ENCODE results near the gene PLA1A.
"Not testable (repeated sequence)": the region's sequence is repeated elsewhere in the genome, so short reads cannot be mapped to it uniquely, and the experiment has no call there.

The PLA1A gene, protein sequence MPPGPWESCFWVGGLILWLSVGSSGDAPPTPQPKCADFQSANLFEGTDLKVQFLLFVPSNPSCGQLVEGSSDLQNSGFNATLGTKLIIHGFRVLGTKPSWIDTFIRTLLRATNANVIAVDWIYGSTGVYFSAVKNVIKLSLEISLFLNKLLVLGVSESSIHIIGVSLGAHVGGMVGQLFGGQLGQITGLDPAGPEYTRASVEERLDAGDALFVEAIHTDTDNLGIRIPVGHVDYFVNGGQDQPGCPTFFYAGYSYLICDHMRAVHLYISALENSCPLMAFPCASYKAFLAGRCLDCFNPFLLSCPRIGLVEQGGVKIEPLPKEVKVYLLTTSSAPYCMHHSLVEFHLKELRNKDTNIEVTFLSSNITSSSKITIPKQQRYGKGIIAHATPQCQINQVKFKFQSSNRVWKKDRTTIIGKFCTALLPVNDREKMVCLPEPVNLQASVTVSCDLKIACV

DNA sequence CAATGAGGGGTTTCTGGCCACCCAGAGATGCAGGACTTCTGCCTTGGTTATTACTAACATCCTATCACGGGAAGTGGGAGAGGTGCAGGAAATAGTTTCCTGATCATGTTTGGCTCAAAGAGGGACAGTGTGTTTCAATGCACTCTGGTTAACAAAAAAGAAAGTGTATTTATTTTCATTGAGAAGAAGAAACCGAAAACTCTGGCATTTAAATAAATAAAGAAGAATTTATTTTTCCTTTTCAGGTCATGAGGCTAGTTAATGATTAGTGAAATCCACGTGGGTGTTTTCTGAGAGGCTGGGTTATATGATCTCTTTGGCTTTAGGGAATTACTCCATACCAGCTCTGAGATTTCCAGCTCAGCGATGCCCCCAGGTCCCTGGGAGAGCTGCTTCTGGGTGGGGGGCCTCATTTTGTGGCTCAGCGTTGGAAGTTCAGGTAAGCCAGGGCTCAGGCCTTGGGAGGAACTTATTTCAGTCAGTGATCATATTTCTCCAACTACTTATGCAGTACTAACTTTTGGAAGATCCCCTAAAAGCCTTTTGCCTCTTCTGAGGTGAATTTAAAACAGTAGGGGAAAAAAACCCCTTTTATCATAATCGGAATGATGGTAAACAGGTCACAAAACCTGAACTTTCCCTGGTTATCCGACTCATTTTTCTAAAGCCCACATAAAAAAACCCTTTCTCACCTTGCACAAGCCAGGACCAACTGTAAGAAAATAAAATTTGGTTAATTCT lies at the start of gene PLA1A:
PLA1A (plus strand) TSS at position 338 of the 741 bp plus-strand sequence; CDS start at position 367, 29 bp downstream.
- no peak for DNase-seq (ENCODE audit: low read depth in 3 of 3, low spot score in 1 of 3)

DNA sequence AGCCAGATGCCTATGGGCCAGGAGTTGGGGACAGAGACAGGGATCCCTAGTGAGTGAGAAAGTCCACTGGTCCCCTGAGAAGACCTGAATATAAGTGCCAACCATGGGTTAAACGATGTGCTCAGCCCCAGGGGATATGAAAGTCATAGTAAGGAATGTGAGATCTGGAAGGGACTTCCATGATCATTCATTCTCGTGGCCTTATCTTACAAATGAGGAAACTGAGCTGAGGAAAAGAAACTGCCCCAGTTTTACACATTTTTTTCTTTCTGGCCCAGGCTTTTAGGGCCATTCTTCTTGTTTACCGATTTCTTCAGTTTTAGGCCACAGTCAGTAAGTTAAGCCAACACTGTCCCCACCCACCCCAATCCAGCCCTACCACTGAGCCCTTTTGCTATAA lies 49.3 kb upstream of the PLA1A start:
- no peak for DNase-seq (ENCODE audit: low read depth in 3 of 3, low spot score in 1 of 3)

DNA sequence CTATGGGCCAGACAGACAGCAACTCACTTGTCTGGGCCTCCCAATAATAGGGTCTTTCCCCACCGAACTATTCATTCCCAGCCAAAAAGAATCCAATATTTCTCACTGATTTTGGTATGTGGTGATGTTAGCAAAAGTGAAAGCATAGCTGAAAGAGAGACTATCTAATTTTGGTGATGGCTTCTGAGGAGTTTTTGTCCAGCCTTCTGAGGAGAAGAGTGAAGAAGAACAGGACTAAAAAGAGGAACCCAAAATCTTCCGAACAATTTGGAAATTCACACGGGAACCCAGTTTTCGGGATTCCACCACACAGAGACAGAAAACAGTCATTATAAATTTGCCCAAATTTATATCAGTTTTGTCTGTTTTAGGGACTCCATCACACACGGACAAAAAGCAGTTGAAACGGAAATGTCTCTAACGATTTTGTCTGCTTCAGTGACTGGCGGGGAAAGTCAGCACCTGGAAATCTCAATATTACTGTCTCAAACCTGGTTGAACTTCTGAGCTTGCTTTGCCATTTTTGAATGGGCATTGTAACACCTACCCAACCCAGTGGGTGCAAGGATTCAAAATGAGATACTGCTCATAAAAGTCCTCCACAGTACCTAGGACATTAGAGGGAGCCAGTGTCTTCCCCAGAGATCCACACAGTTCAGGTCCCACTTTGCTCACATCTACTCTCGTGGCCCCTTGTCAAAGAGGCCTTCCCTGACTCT lies 47.3 kb upstream of the PLA1A start:
- DNase-seq (ENCODE audit: low read depth in 3 of 3, low spot score in 1 of 3) = no peak

DNA sequence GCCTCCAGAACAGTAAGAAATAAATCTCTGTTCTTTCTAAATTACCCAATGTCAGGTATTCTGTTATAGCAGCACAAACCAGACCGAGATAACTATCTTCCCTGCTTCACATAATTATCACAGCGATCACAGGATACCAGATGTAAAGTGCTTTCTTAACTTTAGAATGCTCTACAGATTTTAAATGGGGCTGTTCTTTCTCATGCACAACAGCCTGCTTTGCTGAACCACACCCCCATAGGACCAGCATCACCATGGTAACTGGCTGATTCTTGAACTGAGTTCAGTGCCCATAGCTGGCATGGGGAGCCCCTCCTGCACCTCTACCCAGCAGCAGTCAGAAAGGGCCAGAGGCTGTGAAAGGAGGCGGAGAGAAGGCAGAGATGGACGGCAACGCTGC lies 46.1 kb upstream of the PLA1A start:
- no peak for DNase-seq (ENCODE audit: low read depth in 3 of 3, low spot score in 1 of 3)

DNA sequence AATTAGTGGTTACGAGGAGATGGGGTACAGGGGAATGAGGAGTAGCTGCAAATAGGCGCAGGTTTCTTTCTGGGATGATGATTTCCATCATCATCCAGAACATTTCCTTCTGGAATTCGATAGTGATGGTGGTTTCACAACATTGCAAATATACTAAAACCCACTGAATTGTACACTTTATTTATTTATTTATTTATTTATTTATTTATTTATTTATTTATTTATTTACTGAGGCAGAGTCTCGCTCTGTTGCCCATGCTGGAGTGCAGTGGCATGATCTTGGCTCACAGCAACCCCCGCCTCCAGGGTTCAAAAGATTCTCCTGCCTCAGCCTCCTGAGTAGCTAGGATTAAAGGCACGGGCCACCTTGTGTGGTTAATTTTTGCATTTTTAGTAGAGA lies 44.8 kb upstream of the PLA1A start:
- DNase-seq (ENCODE audit: low read depth in 3 of 3, low spot score in 1 of 3) = not testable (repeated sequence)

DNA sequence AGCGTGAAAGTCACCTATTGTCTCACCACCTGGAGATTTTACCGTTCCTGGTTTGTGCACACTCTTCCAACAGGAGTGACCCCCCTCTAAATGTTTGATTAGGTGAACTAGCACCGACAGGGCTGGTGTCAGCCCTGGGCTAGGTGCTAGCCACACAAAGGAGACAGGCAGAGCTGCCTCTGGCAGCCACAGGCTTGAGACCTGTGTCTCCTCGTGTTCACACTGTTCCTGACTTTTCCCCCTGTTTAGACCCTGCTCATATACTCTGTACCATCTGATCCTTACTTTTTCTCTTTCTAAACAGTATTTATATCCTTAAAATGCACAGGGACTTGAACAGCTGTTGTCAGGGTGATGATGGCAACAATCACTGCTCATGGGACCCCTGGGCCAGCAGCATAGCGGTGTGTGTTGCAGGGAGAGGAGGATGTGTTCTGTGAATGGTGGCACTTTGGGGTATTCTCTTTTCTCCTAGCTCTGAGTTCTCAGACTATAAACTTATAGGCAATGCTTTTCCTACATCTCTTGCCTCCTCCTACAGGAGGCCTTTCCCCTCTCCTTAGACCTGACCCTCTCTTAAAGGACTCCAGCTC lies 43.8 kb upstream of the PLA1A start:
- no peak for DNase-seq (ENCODE audit: low read depth in 3 of 3, low spot score in 1 of 3)

DNA sequence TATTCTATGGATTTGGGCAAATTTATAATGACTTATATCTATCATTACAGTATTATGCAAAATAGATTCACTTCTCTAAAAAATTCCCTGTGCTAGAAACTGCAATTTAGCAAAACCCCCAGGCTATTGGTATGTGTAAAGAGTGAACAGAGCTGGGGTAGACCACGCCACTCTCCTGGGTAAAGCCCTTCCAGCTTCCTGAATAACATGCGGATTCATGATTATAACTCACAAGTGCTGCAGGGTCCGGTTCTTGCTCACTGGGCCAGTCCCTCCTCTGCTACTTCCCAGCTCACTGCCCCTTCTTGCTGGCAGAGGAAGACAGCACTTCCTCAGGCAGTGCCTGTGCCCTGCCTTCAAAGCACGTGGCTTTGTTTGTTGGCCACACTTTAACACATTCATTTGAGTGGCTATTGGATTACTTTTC lies 42.4 kb upstream of the PLA1A start:
- no peak for DNase-seq (ENCODE audit: low read depth in 3 of 3, low spot score in 1 of 3)

DNA sequence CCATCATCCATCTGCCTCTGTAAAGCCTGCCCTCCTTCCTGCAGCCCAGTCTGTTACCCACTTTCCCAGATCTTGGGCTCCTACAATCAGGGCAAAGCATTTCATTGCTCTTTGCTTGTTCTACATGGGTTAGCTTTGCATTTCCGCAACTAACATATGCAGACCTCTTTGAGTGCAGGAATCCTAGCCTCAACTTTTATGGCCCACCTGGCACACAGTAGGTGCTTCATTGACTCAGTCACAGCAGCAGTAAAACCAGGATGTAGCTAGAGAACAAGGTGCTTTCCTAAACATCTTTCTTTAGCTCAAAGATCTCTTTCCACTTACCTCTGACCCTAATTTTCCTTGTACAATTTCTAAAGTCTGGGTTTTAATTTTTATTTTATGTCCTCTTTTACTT lies 41.8 kb upstream of the PLA1A start:
- DNase-seq (ENCODE audit: low read depth in 3 of 3, low spot score in 1 of 3) = no peak

DNA sequence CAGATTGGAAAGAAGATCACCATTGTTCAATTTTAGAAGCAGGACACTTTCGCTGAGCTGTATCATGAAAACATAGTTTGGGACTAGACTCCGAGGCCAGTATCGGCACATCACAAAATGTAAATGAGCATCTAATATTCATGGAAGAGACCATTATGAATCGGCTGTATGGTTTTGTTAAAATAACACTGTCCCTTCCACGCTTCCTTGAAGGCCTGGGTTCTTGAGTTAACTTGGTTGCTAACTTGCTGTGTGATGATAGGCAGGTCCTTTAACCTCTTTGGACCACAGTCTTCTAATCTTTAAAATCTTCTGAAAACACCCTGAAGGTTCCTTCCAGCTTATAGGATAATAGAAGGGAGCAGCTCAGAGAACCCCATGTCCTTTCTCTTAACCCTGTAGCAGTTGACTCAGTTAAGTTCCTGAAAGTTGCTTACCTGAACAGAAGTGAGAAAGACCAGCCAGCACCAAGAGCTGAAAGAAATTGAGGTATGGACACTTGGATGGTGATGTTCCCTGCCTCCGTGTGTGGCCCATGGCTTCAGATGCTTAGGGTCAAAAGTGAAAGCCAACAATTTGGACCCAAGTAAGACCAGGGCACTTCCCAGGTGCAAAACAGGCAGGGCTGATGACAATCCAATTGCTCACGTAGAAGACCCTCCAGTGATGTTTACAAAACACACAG lies 40.4 kb upstream of the PLA1A start:
- no peak for DNase-seq (ENCODE audit: low read depth in 3 of 3, low spot score in 1 of 3)

DNA sequence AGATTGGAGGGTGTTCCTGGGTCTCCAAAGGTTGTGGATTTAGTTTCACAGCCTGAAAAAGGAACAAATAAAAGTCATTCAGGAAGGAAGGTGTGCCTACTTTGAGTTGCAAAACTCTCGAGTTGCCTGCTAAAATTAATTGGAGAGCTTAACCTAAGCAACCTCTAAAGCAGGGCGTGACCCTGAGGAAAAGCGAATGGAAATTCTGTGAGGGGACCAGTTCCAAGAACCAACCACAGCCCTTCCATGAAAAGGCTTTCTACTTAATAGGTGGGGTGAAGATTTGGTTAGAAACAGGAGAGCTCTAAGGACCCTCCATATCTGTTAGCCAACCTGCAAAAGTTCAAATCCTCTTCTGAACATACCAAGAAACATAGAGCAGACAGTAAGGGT lies 39.8 kb upstream of the PLA1A start:
- no peak for DNase-seq (ENCODE audit: low read depth in 3 of 3, low spot score in 1 of 3)

DNA sequence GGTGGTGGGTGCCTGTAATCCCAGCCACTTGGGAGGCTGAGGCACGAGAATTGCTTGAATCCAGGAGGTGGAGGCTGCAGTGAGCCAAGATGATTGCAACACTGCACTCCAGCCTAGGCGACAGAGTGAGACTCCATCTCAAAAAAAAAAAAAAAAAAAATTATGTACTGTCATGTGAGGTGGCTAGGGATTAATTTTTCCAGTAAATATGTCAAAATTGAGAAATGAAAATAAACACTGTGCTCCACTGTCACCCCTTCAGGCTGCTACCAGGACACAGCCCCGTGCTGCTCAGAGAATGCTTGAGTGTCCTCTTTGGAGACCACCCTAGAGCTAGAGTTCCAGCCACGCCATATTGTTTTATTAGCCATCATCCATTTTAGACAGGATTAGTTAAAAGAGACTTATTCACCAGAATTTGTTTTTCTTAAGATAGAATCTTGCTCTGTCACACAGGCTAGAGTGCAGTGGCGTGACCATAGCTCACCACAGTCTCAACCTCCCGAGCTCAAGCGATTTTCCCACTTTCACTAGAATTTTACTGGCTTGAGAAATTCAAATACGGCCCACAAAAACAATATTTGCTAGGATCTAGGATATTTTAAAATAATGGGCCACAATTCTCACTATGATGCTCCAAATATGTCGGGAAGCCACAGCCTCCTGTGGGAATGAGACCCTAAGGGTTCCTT lies 38.9 kb upstream of the PLA1A start:
- no peak for DNase-seq (ENCODE audit: low read depth in 3 of 3, low spot score in 1 of 3)

DNA sequence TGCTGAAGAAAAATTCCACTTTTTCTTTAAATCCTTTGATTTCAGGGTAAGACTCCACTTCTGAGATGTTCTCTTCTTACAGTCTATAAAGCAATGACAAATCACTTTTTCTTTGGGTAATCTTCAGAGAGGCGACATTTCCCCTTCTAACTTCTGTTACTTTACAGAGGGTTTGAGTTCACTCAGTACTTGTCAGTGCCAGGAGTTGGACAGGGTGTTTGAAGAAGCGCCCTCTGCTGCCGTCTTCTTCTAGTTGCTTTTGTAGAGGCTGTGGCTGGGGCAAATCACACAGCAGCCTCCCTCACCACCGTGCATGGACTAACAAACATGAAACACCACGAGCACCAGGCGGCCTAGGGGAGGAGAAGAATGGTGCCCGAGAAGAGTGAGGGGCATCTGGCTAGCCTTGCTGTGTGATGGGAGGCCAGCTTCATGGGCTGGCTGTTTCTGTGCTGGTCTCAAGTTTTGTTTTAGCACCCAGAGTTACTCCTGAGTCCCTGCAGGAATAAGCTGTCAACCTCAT lies 38.2 kb upstream of the PLA1A start, which contains the start of gene CD80:
CD80 (minus strand) TSS at position 174 of the 523 bp plus-strand sequence. CDS start 1,886 bp downstream, outside the sequence.
- DNase-seq (ENCODE audit: low read depth in 3 of 3, low spot score in 1 of 3) = peak in 1 of 3 donors; percentile 27

DNA sequence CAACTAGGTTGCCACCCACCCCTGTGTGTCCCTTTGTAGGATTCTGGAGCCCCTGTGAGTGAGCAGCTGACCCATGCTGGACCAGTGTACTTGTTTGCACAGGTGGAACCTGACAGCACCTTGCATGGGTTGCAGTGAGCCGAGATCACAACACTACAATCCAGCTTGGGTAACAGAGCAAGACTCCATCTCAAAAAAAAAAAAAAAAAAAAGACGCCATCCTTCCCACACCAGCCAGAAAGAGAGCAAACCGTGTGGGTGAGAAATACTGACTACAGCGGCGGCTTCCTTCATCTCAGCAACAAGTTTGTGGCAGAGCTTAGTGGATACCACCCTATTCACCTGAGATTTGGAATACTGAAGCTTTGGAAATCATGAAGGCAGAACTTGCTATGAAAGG lies 37.5 kb upstream of the PLA1A start:
- no peak for DNase-seq (ENCODE audit: low read depth in 3 of 3, low spot score in 1 of 3)

DNA sequence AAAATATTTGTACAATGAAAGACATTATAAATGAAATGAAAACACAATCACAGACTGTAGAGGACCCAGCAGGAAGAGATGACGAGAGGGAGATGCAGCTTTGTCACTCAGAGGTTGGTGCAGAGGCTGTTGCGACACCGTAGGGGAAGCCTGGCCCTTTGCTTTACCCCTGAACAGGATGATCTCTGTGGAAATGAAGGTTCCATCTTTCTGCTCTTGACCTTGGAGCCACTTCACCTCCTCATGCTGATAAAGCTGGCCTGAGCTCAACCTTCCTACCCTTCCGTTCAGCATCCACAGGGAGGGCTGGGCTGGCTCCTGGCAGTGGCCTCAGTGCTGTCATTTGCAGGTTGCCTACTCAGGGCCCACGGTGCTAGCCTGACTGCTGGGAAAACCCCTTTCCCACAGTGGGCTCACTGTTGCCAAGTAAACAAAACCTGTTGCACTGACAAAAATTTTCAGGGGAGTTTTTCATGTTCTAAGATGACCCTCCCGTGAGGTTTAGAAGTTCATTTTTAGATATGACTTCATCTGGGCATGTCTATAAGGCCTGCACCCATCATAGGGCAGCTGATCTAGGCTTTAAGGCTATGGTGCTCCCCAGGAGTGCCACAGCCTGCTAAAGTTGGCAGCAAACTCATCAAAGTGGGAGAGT lies 35.3 kb upstream of the PLA1A start:
- no peak for DNase-seq (ENCODE audit: low read depth in 3 of 3, low spot score in 1 of 3)

DNA sequence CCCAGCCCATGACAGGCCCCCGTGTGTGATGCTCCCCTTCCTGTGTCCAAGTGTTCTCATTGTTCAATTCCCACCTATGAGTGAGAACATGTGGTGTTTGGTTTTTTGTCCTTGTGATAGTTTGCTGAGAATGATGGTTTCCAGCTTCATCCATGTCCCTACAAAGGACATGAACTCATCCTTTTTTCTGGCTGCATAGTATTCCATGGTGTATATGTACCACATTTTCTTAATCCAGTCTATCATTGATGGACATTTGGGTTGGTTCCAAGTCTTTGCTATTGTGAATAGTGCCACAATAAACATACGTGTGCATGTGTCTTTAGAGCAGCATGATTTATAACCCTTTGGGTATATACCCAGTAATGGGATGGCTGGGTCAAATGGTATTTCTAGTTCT lies 34.4 kb upstream of the PLA1A start:
- DNase-seq (ENCODE audit: low read depth in 3 of 3, low spot score in 1 of 3) = not testable (repeated sequence)

DNA sequence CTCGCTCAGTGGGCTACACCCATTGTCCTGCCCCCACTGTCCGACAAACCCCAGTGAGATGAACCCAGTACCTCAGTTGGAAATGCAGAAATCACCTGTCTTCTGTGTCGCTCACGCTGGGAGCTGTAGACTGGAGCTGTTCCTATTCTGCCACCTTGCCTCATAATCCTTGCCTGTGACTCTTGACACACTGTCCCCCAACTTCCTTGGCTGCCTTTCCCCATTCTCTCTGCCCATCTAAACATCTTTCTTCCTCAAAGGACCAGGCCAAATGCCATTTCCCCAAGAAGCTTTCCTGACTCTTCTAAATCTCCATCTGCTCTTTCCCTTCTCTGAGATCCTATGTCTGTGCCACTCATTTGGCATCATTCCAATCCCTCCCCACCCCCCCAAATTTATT lies 28.5 kb upstream of the PLA1A start:
- no peak for DNase-seq (ENCODE audit: low read depth in 3 of 3, low spot score in 1 of 3)

DNA sequence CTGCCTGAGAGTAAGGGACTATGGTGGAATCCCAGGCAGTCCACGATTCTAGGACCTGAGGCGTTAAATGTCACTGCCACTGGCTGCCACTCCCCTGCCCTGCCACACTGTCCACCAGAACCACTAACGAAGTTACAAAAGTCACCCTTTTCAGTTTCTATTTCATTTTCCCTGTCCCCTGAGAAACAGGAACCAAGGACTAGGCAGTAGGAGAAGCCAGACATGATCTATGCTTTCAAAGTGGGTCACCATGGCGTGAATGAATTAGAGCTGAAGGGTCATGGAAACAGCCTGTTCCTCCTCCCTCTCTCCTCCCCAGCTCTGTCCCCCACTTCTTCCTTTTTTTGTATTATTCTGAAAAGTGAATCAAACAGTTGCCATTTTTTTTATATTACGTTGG lies 27.5 kb upstream of the PLA1A start:
- DNase-seq (ENCODE audit: low read depth in 3 of 3, low spot score in 1 of 3) = no peak

DNA sequence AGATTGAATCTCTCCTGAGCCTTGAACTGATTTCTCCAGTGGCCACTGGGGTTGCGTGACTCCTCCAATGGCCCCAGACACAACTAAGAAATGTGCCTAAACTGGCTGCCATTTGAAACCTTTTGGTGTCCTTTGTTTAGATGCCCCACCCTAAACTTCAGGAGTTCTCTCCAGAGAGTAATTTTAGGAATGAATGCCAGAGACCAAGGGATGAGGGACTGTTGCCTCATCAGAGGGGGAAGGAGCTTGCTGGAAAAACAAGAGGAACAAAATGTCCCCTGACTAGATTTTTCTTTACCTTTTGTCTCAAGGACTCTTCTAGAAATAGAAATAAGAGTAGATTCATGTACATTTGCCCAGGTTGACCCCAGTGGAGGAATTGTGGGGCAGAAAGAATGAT lies 26.5 kb upstream of the PLA1A start:
- no peak for DNase-seq (ENCODE audit: low read depth in 3 of 3, low spot score in 1 of 3)

DNA sequence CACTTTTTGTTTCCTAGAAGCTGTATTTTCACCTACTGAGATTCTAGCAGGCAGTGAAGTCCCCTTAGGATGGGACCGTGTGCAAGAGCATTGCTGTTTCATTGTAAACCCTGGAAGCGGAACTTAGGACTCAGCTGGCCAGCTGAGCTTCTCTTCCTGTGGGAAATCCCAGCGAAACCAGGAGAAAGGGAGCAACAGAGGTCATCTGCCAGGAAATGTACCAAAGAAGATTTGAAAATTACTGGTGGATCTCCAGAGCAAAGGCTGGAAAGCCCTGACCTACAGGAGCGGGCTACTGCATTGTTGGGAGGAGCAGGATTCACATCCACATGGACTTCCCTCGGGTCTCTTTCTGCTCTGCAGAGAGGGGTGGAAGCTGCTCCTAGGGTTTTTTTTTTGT lies 26.0 kb upstream of the PLA1A start:
- DNase-seq (ENCODE audit: low read depth in 3 of 3, low spot score in 1 of 3) = no peak
